Measurements from ENCODE around the gene TFAP2D. TPM values are rescaled to one million over a fixed set of nuclear protein-coding genes. Genes with fewer than 3 reads are reported as not detected.

TFAP2D gene
- total RNA-seq, 6 experiments from 2014 or later: not detected

DNA sequence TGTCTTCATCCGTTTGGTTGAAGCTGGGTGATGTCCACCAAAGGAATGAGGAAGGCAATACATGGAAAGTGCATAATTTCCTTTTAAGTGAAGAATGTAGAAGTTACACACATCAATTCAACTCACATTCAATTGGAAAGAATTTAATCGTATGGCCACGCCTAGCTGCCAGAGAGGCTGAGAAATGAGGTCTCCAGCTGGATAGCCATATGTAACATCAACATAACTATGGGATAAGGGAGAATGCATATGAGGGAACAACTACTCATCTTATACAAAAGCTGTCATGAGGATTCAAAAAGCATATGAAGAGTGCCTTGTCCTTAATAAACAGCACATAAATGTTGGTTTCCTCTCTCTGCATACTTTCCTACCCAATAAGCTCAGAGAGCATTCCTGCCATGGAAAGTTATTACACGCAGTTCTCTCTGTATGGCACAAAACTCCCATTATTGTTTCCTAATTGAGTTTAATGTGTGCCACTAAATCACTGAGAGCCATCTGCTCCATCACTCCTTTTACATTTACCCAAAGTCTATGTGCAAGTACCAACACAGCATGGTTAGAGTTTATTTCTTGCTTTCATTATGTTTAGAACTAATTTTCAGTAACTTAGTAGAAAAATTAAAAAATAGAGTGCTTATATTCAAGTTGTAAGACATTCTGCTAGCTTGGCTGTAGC, 21.4 kb upstream of the TFAP2D start:
- WGBS (ENCODE audit: insufficient coverage, low coverage, low lambda C conversion rate, missing lambda C conversion rate): 57% methylated on average over 4 of the region's 4 CpGs
- H3K36me3 ChIP-seq: no peaks in the 10 kb centered on the region
- no peak overlapping the region for H3K27ac ChIP-seq
- no peak for TF ChIP-seq POLR2A (IDR thresholded peaks at IDR 0.05)
- TF ChIP-seq, protein P1, sequence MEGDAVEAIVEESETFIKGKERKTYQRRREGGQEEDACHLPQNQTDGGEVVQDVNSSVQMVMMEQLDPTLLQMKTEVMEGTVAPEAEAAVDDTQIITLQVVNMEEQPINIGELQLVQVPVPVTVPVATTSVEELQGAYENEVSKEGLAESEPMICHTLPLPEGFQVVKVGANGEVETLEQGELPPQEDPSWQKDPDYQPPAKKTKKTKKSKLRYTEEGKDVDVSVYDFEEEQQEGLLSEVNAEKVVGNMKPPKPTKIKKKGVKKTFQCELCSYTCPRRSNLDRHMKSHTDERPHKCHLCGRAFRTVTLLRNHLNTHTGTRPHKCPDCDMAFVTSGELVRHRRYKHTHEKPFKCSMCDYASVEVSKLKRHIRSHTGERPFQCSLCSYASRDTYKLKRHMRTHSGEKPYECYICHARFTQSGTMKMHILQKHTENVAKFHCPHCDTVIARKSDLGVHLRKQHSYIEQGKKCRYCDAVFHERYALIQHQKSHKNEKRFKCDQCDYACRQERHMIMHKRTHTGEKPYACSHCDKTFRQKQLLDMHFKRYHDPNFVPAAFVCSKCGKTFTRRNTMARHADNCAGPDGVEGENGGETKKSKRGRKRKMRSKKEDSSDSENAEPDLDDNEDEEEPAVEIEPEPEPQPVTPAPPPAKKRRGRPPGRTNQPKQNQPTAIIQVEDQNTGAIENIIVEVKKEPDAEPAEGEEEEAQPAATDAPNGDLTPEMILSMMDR (IDR thresholded peaks at IDR 0.05): no peak
- no peaks in the 10 kb centered on the region for H3K27me3 ChIP-seq
- H3K9me3 ChIP-seq: no peaks in the 10 kb centered on the region
- DNase-seq: no peak
- ATAC-seq: no peak
- no peak overlapping the region for H3K4me3 ChIP-seq
- no peaks in the 10 kb centered on the region for H3K4me1 ChIP-seq
- intact Hi-C loops (cut with DNase I): no loop called here

DNA sequence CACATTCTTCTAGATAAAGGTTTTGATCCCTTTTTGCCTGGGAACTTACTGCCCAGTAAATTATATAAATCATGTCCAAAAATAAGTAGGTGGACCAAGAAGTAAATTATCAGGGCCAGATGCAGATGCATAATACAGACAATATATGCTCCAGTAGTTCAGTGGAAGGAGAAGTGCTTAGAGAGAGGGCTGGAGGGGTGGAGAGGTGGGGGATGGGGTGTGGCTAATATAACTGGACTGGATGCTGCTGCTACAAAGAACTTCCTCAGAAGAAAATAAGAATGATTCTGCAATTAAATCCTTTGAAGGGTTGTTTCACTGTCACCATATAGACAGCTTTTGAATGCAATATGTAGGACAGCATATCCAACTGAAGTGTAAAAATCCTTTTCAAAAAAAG, 14.8 kb upstream of the TFAP2D start:
- DNase-seq (no peak), ATAC-seq (no peak)
- no peaks in the 10 kb centered on the region for H3K9me3 ChIP-seq
- H3K27me3 ChIP-seq: no peaks in the 10 kb centered on the region
- intact Hi-C loops (cut with DNase I): no loop called here
- H3K4me3 ChIP-seq: no peak overlapping the region
- H3K27ac ChIP-seq: no peak overlapping the region
- TF ChIP-seq, protein P1 (IDR thresholded peaks at IDR 0.05): no peak
- no peak for TF ChIP-seq POLR2A (IDR thresholded peaks at IDR 0.05)
- H3K36me3 ChIP-seq: no peaks in the 10 kb centered on the region
- no peaks in the 10 kb centered on the region for H3K4me1 ChIP-seq

DNA sequence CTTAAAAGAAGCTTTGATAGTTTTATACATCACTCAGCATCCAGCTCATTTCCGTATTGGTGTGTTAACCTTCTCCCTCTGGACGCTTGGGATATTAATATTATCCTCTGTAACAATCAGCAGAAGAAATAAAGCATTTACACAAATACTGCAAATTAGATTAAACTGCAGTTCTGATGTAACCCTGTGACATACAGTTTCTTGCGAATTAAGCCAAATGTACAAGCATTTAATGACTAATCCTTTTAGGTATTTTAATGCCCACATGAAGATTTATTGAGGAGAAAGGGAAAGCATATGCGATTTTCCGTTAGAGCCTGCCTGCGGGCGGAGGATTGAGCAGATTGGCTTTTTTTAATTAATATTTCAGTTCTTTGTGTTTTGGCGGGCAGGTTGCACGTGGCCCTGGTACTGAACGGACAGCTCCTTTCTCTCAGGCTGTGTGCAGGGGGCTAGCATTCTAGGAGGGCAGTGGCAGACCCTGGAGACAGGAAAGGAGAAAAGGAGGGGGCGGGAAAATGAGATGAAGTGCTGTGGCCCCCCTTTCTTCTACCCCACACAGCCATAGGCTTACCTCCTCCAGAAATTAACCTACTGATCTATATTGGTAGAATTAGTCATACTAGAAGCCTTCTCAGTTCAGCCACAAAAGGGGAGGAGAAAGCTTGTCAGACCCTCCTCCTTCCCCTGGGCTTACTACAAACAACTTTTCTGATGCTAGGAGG, 14.1 kb upstream of the TFAP2D start:
- no peak overlapping the region for H3K4me3 ChIP-seq
- 13% methylated on average over 11 of the region's 11 CpGs for WGBS (ENCODE audit: insufficient coverage, low coverage, low lambda C conversion rate, missing lambda C conversion rate)
- H3K36me3 ChIP-seq: no peaks in the 10 kb centered on the region
- intact Hi-C loops (cut with DNase I): no loop called here
- no peak for TF ChIP-seq POLR2A (IDR thresholded peaks at IDR 0.05)
- TF ChIP-seq, protein P1 (IDR thresholded peaks at IDR 0.05): no peak
- H3K27ac ChIP-seq: no peak overlapping the region
- no peaks in the 10 kb centered on the region for H3K4me1 ChIP-seq
- no peak for DNase-seq
- ATAC-seq: no peak
- H3K9me3 ChIP-seq: no peaks in the 10 kb centered on the region
- H3K27me3 ChIP-seq: no peaks in the 10 kb centered on the region

GRCh38 chr6:50706575-50706974, 6.8 kb upstream of the TFAP2D start:
- intact Hi-C loops (cut with DNase I): no loop called here
- ATAC-seq (no peak), DNase-seq (no peak)
- WGBS (ENCODE audit: insufficient coverage, low coverage, low lambda C conversion rate, missing lambda C conversion rate): 0% methylated on average over 11 of the region's 23 CpGs
- H3K4me3 ChIP-seq: no peak overlapping the region
- H3K27ac ChIP-seq: no peak overlapping the region
- H3K27me3 ChIP-seq: peaks cover 0 to 5% of the 10 kb centered on the region in 2 donors
- TF ChIP-seq, protein P1 (IDR thresholded peaks at IDR 0.05): no peak
- no peak for TF ChIP-seq POLR2A (IDR thresholded peaks at IDR 0.05)
- H3K4me1 ChIP-seq: peaks cover 0 to 4% (median 0%) of the 10 kb centered on the region in 4 donors
- H3K9me3 ChIP-seq: no peaks in the 10 kb centered on the region
- no peaks in the 10 kb centered on the region for H3K36me3 ChIP-seq

All from right lobe of liver (tissue), 6 donors.